Spinal cord (tissue), 10 donors: ENCODE results near the gene TNNI3. TPM values are rescaled to one million over a fixed set of nuclear protein-coding genes. Genes with fewer than 3 reads are reported as not detected.
A peak's percentile ranks its signal among the peaks of the same experiment; 100 is the strongest.
"Not testable (repeated sequence)": the region's sequence is repeated elsewhere in the genome, so short reads cannot be mapped to it uniquely, and the experiment has no call there.

Experiments
- DNase-seq, 6 donors: peaks; one replicate each; pipeline versions ENCODE4 v3.0.0 to v3.0.0-alpha.2; 2013 to 2015; ENCODE audit warnings: low spot score in 6 of 6, low read depth in 4 of 6
- H3K27ac ChIP-seq: one replicate; pipeline ENCODE4 v1.5.1; 2013; ENCODE audit warnings: low read depth, low read length, control low read depth
- H3K27me3 ChIP-seq: one replicate; pipeline ENCODE4 v1.6.1; 2013; ENCODE audit warnings: low read length; ENCODE audit not compliant: control insufficient read depth, insufficient read depth
- H3K36me3 ChIP-seq: one replicate; pipeline ENCODE4 v1.6.1; 2013; ENCODE audit warnings: low read length; ENCODE audit not compliant: control insufficient read depth, insufficient read depth
- H3K4me1 ChIP-seq: one replicate; pipeline ENCODE4 v1.6.1; 2013; ENCODE audit warnings: low read length; ENCODE audit not compliant: control insufficient read depth, insufficient read depth
- H3K4me3 ChIP-seq: one replicate; pipeline ENCODE4 v1.5.1; 2013; ENCODE audit warnings: low read depth, low read length, control low read depth
- H3K9me3 ChIP-seq: one replicate; pipeline ENCODE4 v1.6.1; 2013; ENCODE audit warnings: low read length; ENCODE audit not compliant: control insufficient read depth, insufficient read depth
- WGBS: methylation state at CpG from one replicate; pipeline ENCODE4 v1.1.5; 2013; ENCODE audit warnings: missing lambda C conversion rate; ENCODE audit not compliant: insufficient coverage; 5-methylcytosine and 5-hydroxymethylcytosine counted together
- polyA plus RNA-seq, 2 donors: library from polyadenylated mRNA; unstranded; fragments of 120-200 nt; gene quantifications; one replicate each; pipeline ENCODE4 v1.2.1, GENCODE V29; 2013; ENCODE audit not compliant: insufficient read length in 2 of 2
- total RNA-seq, 2 donors: library from RNA; depleted of rRNA in 1 of 2; stranded (reverse); fragments of 120-200 nt in 1 of 2; fragments of >200 nt in 1 of 2; gene quantifications; one replicate each; pipeline versions ENCODE4 v1.2.3 to v1.2.4, GENCODE V29; 2013 to 2014
- donor health status: healthy.

The TNNI3 gene
- total and polyA plus RNA-seq, 4 donors, result 3.2 to 5.5 (median 4.3) TPM

GRCh38 chr19:55115446-55116065, 42.0 kb downstream of the TNNI3 start:
- Histone ChIP-seq H3K36me3 (peaks cover 39% of the 10 kb centered on the region), H3K4me1 (peaks cover 59% of the 10 kb centered on the region), H3K9me3 (no peaks in the 10 kb centered on the region), H3K27me3 (no peaks in the 10 kb centered on the region), H3K27ac (peak overlapping the region; percentile 74), H3K4me3 (peak overlapping the region; percentile 64)
- WGBS, result 77% methylated on average over 5 of the region's 13 CpGs
- no peak for DNase-seq

- H3K27ac ChIP-seq, result no peak overlapping the region
- H3K27me3 ChIP-seq, result no peaks in the 10 kb centered on the region
- 74% methylated on average over 7 of the region's 9 CpGs for WGBS
- H3K4me3 ChIP-seq, result no peak overlapping the region
- DNase-seq, result no peak
- H3K9me3 ChIP-seq, result no peaks in the 10 kb centered on the region
- H3K4me1 ChIP-seq, result peaks cover 59% of the 10 kb centered on the region
- H3K36me3 ChIP-seq, result peaks cover 47% of the 10 kb centered on the region
Observed at GRCh38 chr19:55114566-55115145, 42.9 kb downstream of the TNNI3 start.

GRCh38 chr19:55113570-55114039, 43.9 kb downstream of the TNNI3 start:
- Histone ChIP-seq H3K27ac (peak overlapping the region; percentile 72), H3K4me1 (peaks cover 55% of the 10 kb centered on the region), H3K9me3 (no peaks in the 10 kb centered on the region), H3K36me3 (peaks cover 56% of the 10 kb centered on the region), H3K27me3 (no peaks in the 10 kb centered on the region), H3K4me3 (no peak overlapping the region)
- WGBS, result 4% methylated on average over 7 of the region's 12 CpGs
- peak in 4 of 6 donors; percentile 50 to 92 (median 70) for DNase-seq

GRCh38 chr19:55112777-55113569, 44.6 kb downstream of the TNNI3 start:
- Histone ChIP-seq H3K27ac (peak overlapping the region; percentile 72), H3K4me1 (peaks cover 49% of the 10 kb centered on the region), H3K36me3 (peaks cover 60% of the 10 kb centered on the region), H3K9me3 (no peaks in the 10 kb centered on the region), H3K4me3 (no peak overlapping the region), H3K27me3 (no peaks in the 10 kb centered on the region)
- no peak for DNase-seq
- WGBS, result 68% methylated on average over 21 of the region's 23 CpGs

GRCh38 chr19:55112246-55112776, 45.2 kb downstream of the TNNI3 start:
- H3K4me3 ChIP-seq, result no peak overlapping the region
- H3K27ac ChIP-seq, result no peak overlapping the region
- peaks cover 60% of the 10 kb centered on the region for H3K36me3 ChIP-seq
- 97% methylated on average over 23 of the region's 25 CpGs for WGBS
- H3K27me3 ChIP-seq, result no peaks in the 10 kb centered on the region
- no peaks in the 10 kb centered on the region for H3K9me3 ChIP-seq
- no peak for DNase-seq
- H3K4me1 ChIP-seq, result peaks cover 46% of the 10 kb centered on the region

GRCh38 chr19:55111238-55111831, 46.2 kb downstream of the TNNI3 start:
- H3K36me3 ChIP-seq, result peaks cover 64% of the 10 kb centered on the region
- no peak for DNase-seq
- H3K27ac ChIP-seq, result no peak overlapping the region
- no peak overlapping the region for H3K4me3 ChIP-seq
- H3K4me1 ChIP-seq, result peaks cover 41% of the 10 kb centered on the region
- 87% methylated on average over 18 of the region's 21 CpGs for WGBS
- H3K27me3 ChIP-seq, result no peaks in the 10 kb centered on the region
- no peaks in the 10 kb centered on the region for H3K9me3 ChIP-seq

- WGBS, result 90% methylated on average over 20 of the region's 20 CpGs
- DNase-seq, result no peak
- Histone ChIP-seq H3K9me3 (no peaks in the 10 kb centered on the region), H3K4me3 (no peak overlapping the region), H3K27me3 (no peaks in the 10 kb centered on the region), H3K4me1 (peaks cover 24% of the 10 kb centered on the region), H3K27ac (no peak overlapping the region), H3K36me3 (peaks cover 62% of the 10 kb centered on the region)
Observed at GRCh38 chr19:55109527-55110291, 47.8 kb downstream of the TNNI3 start.

GRCh38 chr19:55107252-55107651, 50.3 kb downstream of the TNNI3 start:
- H3K27me3 ChIP-seq, result not testable (repeated sequence)
- peaks cover 48% of the 10 kb centered on the region for H3K36me3 ChIP-seq

GRCh38 chr19:55106591-55106990, 50.9 kb downstream of the TNNI3 start:
- DNase-seq, result no peak
- Histone ChIP-seq H3K27ac (no peak overlapping the region), H3K4me3 (no peak overlapping the region), H3K4me1 (peaks cover 2% of the 10 kb centered on the region), H3K27me3 (no peaks in the 10 kb centered on the region), H3K9me3 (no peaks in the 10 kb centered on the region), H3K36me3 (peaks cover 48% of the 10 kb centered on the region)
- 91% methylated on average over 6 of the region's 6 CpGs for WGBS

More at GRCh38 chr19:55107252-55107651, 50.3 kb downstream of the TNNI3 start:
- 100% methylated on average over 2 of the region's 3 CpGs for WGBS
- not testable (repeated sequence) for H3K4me3 ChIP-seq, DNase-seq, H3K4me1 ChIP-seq, H3K9me3 ChIP-seq, H3K27ac ChIP-seq
